H1 (cell line): ENCODE results near the gene DNAJB1.

Experiments used
- POLR2A ChIP-seq, 2 experiments: IDR thresholded peaks; 1 replicate in 1 of 2; 2 replicates in 1 of 2; pipeline ENCODE4 v1.6.1; 2011; ENCODE audit warnings: low read depth in 2 of 2, low read length in 2 of 2, mild to moderate bottlenecking in 2 of 2; ENCODE audit errors: control extremely low read depth in 1 of 2
- POLR2AphosphoS5 ChIP-seq: IDR thresholded peaks from 2 replicates; pipeline ENCODE4 v1.6.1; 2011; ENCODE audit warnings: low read depth, low read length
- SIN3A ChIP-seq, 2 experiments: IDR thresholded peaks in 1 of 2; conservative IDR thresholded peaks in 1 of 2; 2 replicates each; pipeline ENCODE4 v1.6.1; 2011 to 2012; ENCODE audit warnings: low read length in 2 of 2, improper control_type of control experiment in 1 of 2, low read depth in 1 of 2, mild to moderate bottlenecking in 1 of 2
- TF ChIP-seq, protein P1 (sequence below), 3 experiments: IDR thresholded peaks; 1 replicate in 2 of 3; 2 replicates in 1 of 3; pipeline versions ENCODE4 v1.5.1 to v1.6.1; 2011; ENCODE audit warnings: low read length in 3 of 3, mild to moderate bottlenecking in 3 of 3, inconsistent platforms in 2 of 3, low read depth in 1 of 3, moderate library complexity in 1 of 3; ENCODE audit not compliant: insufficient read depth in 1 of 3; ENCODE audit errors: control extremely low read depth in 1 of 3

GRCh38 chr19:14530005-14530348, 11.8 kb upstream of the DNAJB1 start:
- TF ChIP-seq POLR2AphosphoS5 (no peak), POLR2A (IDR thresholded peaks at IDR 0.05; ENCODE audit: control extremely low read depth in 1 of 2, low read depth in 2 of 2, low read length in 2 of 2) (no peak), SIN3A (conservative IDR thresholded peaks at IDR 0.05 in 1 of 2, IDR thresholded peaks at IDR 0.05 in 1 of 2; ENCODE audit: low read depth in 1 of 2, low read length in 2 of 2) (no peak; a peak in 1 of 4 replicates)
- TF ChIP-seq, protein P1, sequence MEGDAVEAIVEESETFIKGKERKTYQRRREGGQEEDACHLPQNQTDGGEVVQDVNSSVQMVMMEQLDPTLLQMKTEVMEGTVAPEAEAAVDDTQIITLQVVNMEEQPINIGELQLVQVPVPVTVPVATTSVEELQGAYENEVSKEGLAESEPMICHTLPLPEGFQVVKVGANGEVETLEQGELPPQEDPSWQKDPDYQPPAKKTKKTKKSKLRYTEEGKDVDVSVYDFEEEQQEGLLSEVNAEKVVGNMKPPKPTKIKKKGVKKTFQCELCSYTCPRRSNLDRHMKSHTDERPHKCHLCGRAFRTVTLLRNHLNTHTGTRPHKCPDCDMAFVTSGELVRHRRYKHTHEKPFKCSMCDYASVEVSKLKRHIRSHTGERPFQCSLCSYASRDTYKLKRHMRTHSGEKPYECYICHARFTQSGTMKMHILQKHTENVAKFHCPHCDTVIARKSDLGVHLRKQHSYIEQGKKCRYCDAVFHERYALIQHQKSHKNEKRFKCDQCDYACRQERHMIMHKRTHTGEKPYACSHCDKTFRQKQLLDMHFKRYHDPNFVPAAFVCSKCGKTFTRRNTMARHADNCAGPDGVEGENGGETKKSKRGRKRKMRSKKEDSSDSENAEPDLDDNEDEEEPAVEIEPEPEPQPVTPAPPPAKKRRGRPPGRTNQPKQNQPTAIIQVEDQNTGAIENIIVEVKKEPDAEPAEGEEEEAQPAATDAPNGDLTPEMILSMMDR (IDR thresholded peaks at IDR 0.05; ENCODE audit: control extremely low read depth in 1 of 3, insufficient read depth in 1 of 3, low read depth in 1 of 3, low read length in 3 of 3): no peak
